Right ventricle myocardium inferior (tissue), 1 donor: ENCODE measurements around the gene LYSMD1. TPM values are rescaled to one million over a fixed set of nuclear protein-coding genes. Genes with fewer than 3 reads are reported as not detected.

ENCODE experiments used
- total RNA-seq: library from RNA; stranded (reverse); fragmentation: NEBNext Ultra II Directional; extraction: Animal tissue kit (Norgen Biotek cat#: 25700); gene quantifications from one replicate; pipeline ENCODE4 v1.2.1, GENCODE V29; 2021
- donor health status: DM: no; HTN: yes; CAD: no; lungs with severe emphysema.

Gene LYSMD1
- total RNA-seq, 1 donor from 2014 or later = 12.3 TPM

Other genes with a start within 250 kb of the LYSMD1 start
- gene SETDB1, start 239.5 kb downstream of the LYSMD1 start, total RNA-seq = 16.2 TPM
- gene CERS2, start 191.1 kb downstream of the LYSMD1 start, total RNA-seq = 92.6 TPM
- gene ANXA9, start 183.6 kb downstream of the LYSMD1 start, total RNA-seq = not detected
- 38.5 TPM for gene MINDY1, start 159.0 kb downstream of the LYSMD1 start, total RNA-seq
- gene PRUNE1, start 157.5 kb downstream of the LYSMD1 start, total RNA-seq = 42.1 TPM
- gene BNIPL, start 129.3 kb downstream of the LYSMD1 start, total RNA-seq = 0.30 TPM
- 6.6 TPM for gene C1orf56, start 118.2 kb downstream of the LYSMD1 start, total RNA-seq
- 28.0 TPM for gene CDC42SE1, start 106.3 kb downstream of the LYSMD1 start, total RNA-seq
- 4.9 TPM for gene MLLT11, start 105.5 kb downstream of the LYSMD1 start, total RNA-seq
- gene GABPB2, start 95.1 kb downstream of the LYSMD1 start, total RNA-seq = 8.4 TPM
- 57.6 TPM for gene SEMA6C, start 19.3 kb downstream of the LYSMD1 start, total RNA-seq
- gene TNFAIP8L2, start 9.3 kb downstream of the LYSMD1 start, total RNA-seq = 2.6 TPM
- 16.6 TPM for gene SCNM1, start 242 bp upstream of the LYSMD1 start, total RNA-seq
- not detected for gene TMOD4, start 10.1 kb upstream of the LYSMD1 start, total RNA-seq
- 47.1 TPM for gene VPS72, start 24.3 kb upstream of the LYSMD1 start, total RNA-seq
- 34.8 TPM for gene PIP5K1A, start 32.6 kb upstream of the LYSMD1 start, total RNA-seq
- 164 TPM for gene PSMD4, start 88.8 kb upstream of the LYSMD1 start, total RNA-seq
- 10.8 TPM for gene ZNF687, start 116.4 kb upstream of the LYSMD1 start, total RNA-seq
- gene PI4KB, start 161.5 kb upstream of the LYSMD1 start, total RNA-seq = 53.7 TPM
- 16.5 TPM for gene RFX5, start 181.3 kb upstream of the LYSMD1 start, total RNA-seq
- 129 TPM for gene SELENBP1, start 206.8 kb upstream of the LYSMD1 start, total RNA-seq
- 185 TPM for gene PSMB4, start 233.7 kb upstream of the LYSMD1 start, total RNA-seq